HCT116 (cell line): ENCODE measurements around the gene CALU. TPM values are rescaled to one million over a fixed set of nuclear protein-coding genes. Genes with fewer than 3 reads are reported as not detected.

Experiments
- ATAC-seq: fragments of 200-7000 bp; cut with Tn5 transposase; 2 replicates; pipeline ENCODE4 v1.9.1; 2020; ENCODE audit warnings: mild to moderate bottlenecking, moderate library complexity
- BruUV-seq: library from RNA; stranded (reverse); fragments of 400-500 nt; replicated peaks from 2 replicates; lab custom pipeline; 2021; lab: Mats Ljungman, UMichigan
- CTCF ChIA-PET: fragments of 300-600 bp; sonication (Branson Sonifier 250); formaldehyde crosslinking; loops from one replicate; lab custom pipeline; 2021; ENCODE audit warnings: antibody characterized with exemption; lab: Charles Lee
- POLR2A ChIA-PET: fragments of 300-600, 350-600 bp; sonication (Branson Sonifier 250); formaldehyde crosslinking; loops from one replicate; lab custom pipeline; 2021; ENCODE audit warnings: antibody characterized with exemption; lab: Charles Lee
- RAD21 ChIA-PET, 2 experiments: fragments of 300-600 bp; sonication (Branson Sonifier 250); formaldehyde crosslinking; loops; one replicate each; lab custom pipeline; 2023; ENCODE audit warnings: low total read pairs in 2 of 2; ENCODE audit not compliant: uncharacterized antibody in 2 of 2, unreplicated experiment in 2 of 2, low non-redundant PET in 1 of 2; lab: Charles Lee
- DNase-seq: peaks from one replicate; pipeline ENCODE4 v3.0.0-alpha.2; 2010; ENCODE audit warnings: low read depth, low spot score
- H2AFZ ChIP-seq: fragments of 200-600 bp; shearing (Covaris generic), sonication (generic); 2 replicates; pipeline ENCODE4 v1.6.1; 2017; ENCODE audit warnings: low read depth, mixed run types, mixed read lengths, antibody characterized with exemption, low read length; ENCODE audit not compliant: poor library complexity, severe bottlenecking
- H3K27ac ChIP-seq: 2 replicates; pipeline ENCODE4 v1.5.1; 2012; ENCODE audit warnings: low read depth, low read length
- H3K27me3 ChIP-seq: fragments of 200-600 bp; sonication (generic); 2 replicates; pipeline ENCODE4 v1.6.1; 2016; ENCODE audit warnings: mixed run types, low read length, mixed read lengths; ENCODE audit not compliant: insufficient read depth
- H3K36me3 ChIP-seq, 2 experiments: fragments of 200-500 bp in 1 of 2; fragments of 200-600 bp in 1 of 2; sonication (Bioruptor generic) in 1 of 2; sonication (generic) in 1 of 2; 2 replicates each; pipeline versions ENCODE4 v1.5.1 to v1.6.1; 2014 to 2016; ENCODE audit warnings: low read length in 2 of 2, inconsistent platforms in 1 of 2, mixed read lengths in 1 of 2, mixed run types in 1 of 2; ENCODE audit not compliant: insufficient read depth in 2 of 2, control insufficient read depth in 1 of 2
- H3K4me1 ChIP-seq, 2 experiments: fragments of 200-600 bp in 1 of 2; sonication (generic) in 1 of 2; 2 replicates each; pipeline versions ENCODE4 v1.5.1 to v1.6.1; 2012 to 2017; ENCODE audit warnings: low read length in 2 of 2, inconsistent platforms in 1 of 2, mild to moderate bottlenecking in 1 of 2, mixed read lengths in 1 of 2, mixed run types in 1 of 2, moderate library complexity in 1 of 2; ENCODE audit not compliant: insufficient read depth in 2 of 2, control insufficient read depth in 1 of 2
- H3K4me2 ChIP-seq: fragments of 200-600 bp; sonication (generic); 2 replicates; pipeline ENCODE4 v1.6.1; 2017; ENCODE audit warnings: mixed run types, low read length, mixed read lengths
- H3K4me3 ChIP-seq, 2 experiments: fragments of 200-600 bp in 1 of 2; sonication (generic) in 1 of 2; replicated peaks in 1 of 2; 2 replicates each; pipeline ENCODE4 v1.5.1; 2011 to 2016; ENCODE audit warnings: low read length in 2 of 2, control low read depth in 1 of 2, low read depth in 1 of 2, mild to moderate bottlenecking in 1 of 2, mixed read lengths in 1 of 2, mixed run types in 1 of 2
- H3K79me2 ChIP-seq: fragments of 200-600 bp; sonication (generic); 2 replicates; pipeline ENCODE4 v1.6.1; 2017; ENCODE audit warnings: mild to moderate bottlenecking, mixed run types, low read length, moderate library complexity, mixed read lengths; ENCODE audit not compliant: insufficient read depth
- H3K9ac ChIP-seq: fragments of 200-600 bp; sonication (generic); 2 replicates; pipeline ENCODE4 v1.6.1; 2016; ENCODE audit warnings: low read length, mixed read lengths
- H3K9me2 ChIP-seq: fragments of 200-600 bp; sonication (generic), shearing (Covaris generic); 2 replicates; pipeline ENCODE4 v1.6.1; 2017; ENCODE audit warnings: mixed run types, mild to moderate bottlenecking, moderate library complexity; ENCODE audit not compliant: insufficient read depth
- H3K9me3 ChIP-seq, 2 experiments: fragments of 200-500 bp in 1 of 2; fragments of 200-600 bp in 1 of 2; sonication (Bioruptor generic) in 1 of 2; sonication (generic) in 1 of 2; 2 replicates each; pipeline ENCODE4 v1.6.1; 2014 to 2017; ENCODE audit warnings: low read length in 2 of 2, mixed read lengths in 2 of 2, inconsistent platforms in 1 of 2, low read depth in 1 of 2, mild to moderate bottlenecking in 1 of 2, mixed run types in 1 of 2, moderate library complexity in 1 of 2; ENCODE audit not compliant: control insufficient read depth in 1 of 2, insufficient read depth in 1 of 2
- H4K20me1 ChIP-seq: fragments of 200-600 bp; sonication (generic), shearing (Covaris generic); 2 replicates; pipeline ENCODE4 v1.6.1; 2017; ENCODE audit warnings: mixed run types, mild to moderate bottlenecking, moderate library complexity; ENCODE audit not compliant: insufficient read depth
- CBX3 ChIP-seq: IDR thresholded peaks from 2 replicates; pipeline ENCODE4 v1.6.1; 2012; ENCODE audit warnings: low read depth
- CTCF ChIP-seq, 3 experiments: fragments of 200-600 bp in 1 of 3; sonication (generic) in 1 of 3; IDR thresholded peaks in 2 of 3; conservative IDR thresholded peaks in 1 of 3; 2 replicates each; pipeline ENCODE4 v1.5.1; 2012 to 2017; ENCODE audit warnings: low read depth in 2 of 3, low read length in 2 of 3, antibody characterized with exemption in 1 of 3, borderline replicate concordance in 1 of 3, control low read depth in 1 of 3, mild to moderate bottlenecking in 1 of 3, mixed read lengths in 1 of 3, mixed run types in 1 of 3, moderate library complexity in 1 of 3; ENCODE audit not compliant: insufficient read depth in 1 of 3
- POLR2A ChIP-seq: IDR thresholded peaks from 2 replicates; pipeline ENCODE4 v1.7.0; 2011; ENCODE audit warnings: borderline replicate concordance; ENCODE audit not compliant: insufficient read depth, insufficient read length; ENCODE audit errors: extremely low read depth
- SP1 ChIP-seq: IDR thresholded peaks from 2 replicates; pipeline ENCODE4 v1.6.1; 2012; ENCODE audit warnings: low read depth
- SRF ChIP-seq: IDR thresholded peaks from 2 replicates; pipeline ENCODE4 v1.6.1; 2012; ENCODE audit warnings: low read depth
- TCF7L2 ChIP-seq: IDR thresholded peaks from 2 replicates; pipeline ENCODE4 v1.7.0; 2011; ENCODE audit warnings: borderline replicate concordance, inconsistent platforms; ENCODE audit not compliant: insufficient read depth, insufficient read length; ENCODE audit errors: extremely low read depth
- YY1 ChIP-seq: IDR thresholded peaks from 2 replicates; pipeline ENCODE4 v1.6.1; 2011; ENCODE audit warnings: low read length, low read depth, moderate library complexity, mild to moderate bottlenecking; ENCODE audit not compliant: insufficient replicate concordance; ENCODE audit errors: extremely low read depth
- intact Hi-C: fragments of 100-400 bp; cut with micrococcal nuclease; formaldehyde crosslinking; loops from 2 replicates; pipeline ENCODE4 v1.10.0; 2022
- total RNA-seq: library from RNA; stranded (reverse); gene quantifications from one replicate; pipeline ENCODE4 v1.2.1, GENCODE V29; 2021; ENCODE audit not compliant: unreplicated experiment

Gene CALU
- total RNA-seq, 1 experiment from 2014 or later = 106 TPM

DNA sequence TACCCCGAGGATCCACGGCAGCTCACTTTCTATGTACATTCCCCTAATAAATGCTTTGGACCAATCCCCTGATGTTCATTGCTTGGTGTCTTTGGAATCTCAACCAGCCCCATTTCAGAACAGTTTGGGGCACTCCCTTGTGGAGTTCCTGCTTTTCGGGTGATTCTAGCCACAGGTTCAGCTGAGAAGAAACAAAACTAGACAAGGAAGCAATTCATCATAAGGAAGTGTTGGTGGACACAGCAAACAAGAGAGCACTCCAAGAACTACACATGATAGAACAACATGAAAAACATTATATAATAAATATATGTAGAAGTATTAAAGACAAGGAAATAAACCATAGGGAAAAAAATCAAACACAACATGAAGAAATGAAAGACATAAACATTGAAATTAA, 46.6 kb downstream of the CALU start:
- no peaks in the 10 kb centered on the region for H3K4me1 ChIP-seq
- no peaks in the 10 kb centered on the region for H3K9me3 ChIP-seq
- TF ChIP-seq POLR2A (no peak), CBX3 (no peak), SP1 (no peak), TCF7L2 (no peak), SRF (no peak), CTCF (IDR thresholded peaks at IDR 0.05 in 2 of 3, conservative IDR thresholded peaks at IDR 0.05 in 1 of 3; ENCODE audit: borderline replicate concordance in 1 of 3, insufficient read depth in 1 of 3, low read depth in 2 of 3, low read length in 2 of 3) (no peak), YY1 (no peak)
- ChIA-PET RAD21 (no interaction called here), CTCF (no interaction called here), POLR2A (no interaction called here)
- DNase-seq (no peak), ATAC-seq (no peak)
- H3K27ac ChIP-seq = no peak overlapping the region
- no peak overlapping the region for H3K9ac ChIP-seq
- intact Hi-C loops = no loop called here
- H4K20me1 ChIP-seq = no peaks in the 10 kb centered on the region
- H3K79me2 ChIP-seq = no peaks in the 10 kb centered on the region
- H3K4me3 ChIP-seq = no peak overlapping the region
- no peaks in the 10 kb centered on the region for H3K27me3 ChIP-seq
- no peaks in the 10 kb centered on the region for H3K36me3 ChIP-seq
- no peak overlapping the region for H3K4me2 ChIP-seq
- no peaks in the 10 kb centered on the region for H3K9me2 ChIP-seq
- BruUV-seq = no TSS peak
- H2AFZ ChIP-seq = no peak overlapping the region
